PC-3 (cell line): ENCODE results near the gene C2CD3.

Experiments used
- CTCF ChIP-seq: fragments of 300-600 bp; sonication (generic); conservative IDR thresholded peaks from 2 replicates; pipeline ENCODE4 v1.5.1; 2017; ENCODE audit warnings: antibody characterized with exemption, low read depth, mild to moderate bottlenecking, low read length
- EZH2 ChIP-seq: fragments of 300-600 bp; sonication (generic); IDR thresholded peaks from one replicate; pipeline ENCODE4 v1.6.1; 2017; ENCODE audit warnings: antibody characterized with exemption, mild to moderate bottlenecking, low read length; ENCODE audit not compliant: unreplicated experiment

GRCh38 chr11:74055938-74056337, 114.9 kb downstream of the C2CD3 start:
- TF ChIP-seq CTCF (no peak), EZH2 (no peak)
